SK-N-SH treated with all-trans-retinoic acid at 6 μM for 48 hours (cell line): Measurements from ENCODE around the gene TECR.
A peak's percentile ranks its signal among the peaks of the same experiment; 100 is the strongest.

Experiments
- ATAC-seq: fragments of 200-7000 bp; cut with Tn5 transposase; 3 replicates; pipeline ENCODE4 v1.9.1; 2020; ENCODE audit warnings: mild to moderate bottlenecking, moderate library complexity
- ARNTL ChIP-seq: fragments of 450-650 bp; formaldehyde crosslinking; IDR thresholded peaks from 2 replicates; pipeline ENCODE4 v1.5.0; 2020; ENCODE audit warnings: low read depth, mild to moderate bottlenecking, moderate library complexity, borderline replicate concordance
- BACH2 ChIP-seq: fragments of 250-450 bp; sonication (Bioruptor Pico); IDR thresholded peaks from 2 replicates; pipeline ENCODE4 v1.9.0; 2021; ENCODE audit warnings: mild to moderate bottlenecking, borderline replicate concordance
- CREB5 ChIP-seq: fragments of 250-450 bp; sonication (Bioruptor Pico); IDR thresholded peaks from 2 replicates; pipeline ENCODE4 v1.5.1; 2020; ENCODE audit warnings: low read depth, mild to moderate bottlenecking, moderate library complexity
- CSDC2 ChIP-seq: fragments of 250-450 bp; sonication (Bioruptor Pico); IDR thresholded peaks from 2 replicates; pipeline ENCODE4 v1.5.0; 2020; ENCODE audit warnings: mild to moderate bottlenecking, moderate library complexity
- ESRRG ChIP-seq: fragments of 250-450 bp; sonication (Bioruptor Pico); IDR thresholded peaks from 2 replicates; pipeline ENCODE4 v1.6.1; 2021; ENCODE audit warnings: mild to moderate bottlenecking
- GLIS3 ChIP-seq: fragments of 250-450 bp; sonication (Bioruptor Pico); IDR thresholded peaks from 2 replicates; pipeline ENCODE4 v1.5.0; 2020; ENCODE audit warnings: mild to moderate bottlenecking, moderate library complexity
- ISL1 ChIP-seq: fragments of 250-450 bp; sonication (Bioruptor Pico); IDR thresholded peaks from 2 replicates; pipeline ENCODE4 v2.1.2; 2022; ENCODE audit warnings: mild to moderate bottlenecking, moderate library complexity
- OSR1 ChIP-seq: fragments of 250-450 bp; sonication (Bioruptor Pico); IDR thresholded peaks from 2 replicates; pipeline ENCODE4 v1.8.0; 2022; ENCODE audit warnings: moderate library complexity, mild to moderate bottlenecking, inconsistent platforms
- PATZ1 ChIP-seq: fragments of 250-450 bp; sonication (Bioruptor Pico); IDR thresholded peaks from 2 replicates; pipeline ENCODE4 v1.8.0; 2020; ENCODE audit warnings: mild to moderate bottlenecking, moderate library complexity, borderline replicate concordance
- POU6F1 ChIP-seq: fragments of 250-450 bp; sonication (Bioruptor Pico); IDR thresholded peaks from 2 replicates; pipeline ENCODE4 v1.8.0; 2021; ENCODE audit warnings: low read depth, mild to moderate bottlenecking, moderate library complexity, borderline replicate concordance
- PPARA ChIP-seq: fragments of 250-450 bp; sonication (Bioruptor Pico); IDR thresholded peaks from 2 replicates; pipeline ENCODE4 v1.5.0; 2020; ENCODE audit warnings: mild to moderate bottlenecking, borderline replicate concordance
- RARB ChIP-seq: fragments of 250-450 bp; sonication (Bioruptor Pico); IDR thresholded peaks from 2 replicates; pipeline ENCODE4 v1.8.0; 2021; ENCODE audit warnings: mild to moderate bottlenecking, moderate library complexity
- SNAI2 ChIP-seq: fragments of 250-450 bp; sonication (Bioruptor Pico); IDR thresholded peaks from 2 replicates; pipeline ENCODE4 v1.5.0; 2020; ENCODE audit warnings: mild to moderate bottlenecking, moderate library complexity
- TCF4 ChIP-seq: fragments of 250-450 bp; sonication (Bioruptor Pico); IDR thresholded peaks from 2 replicates; pipeline ENCODE4 v1.8.0; 2021; ENCODE audit warnings: mild to moderate bottlenecking, moderate library complexity, borderline replicate concordance
- TOX ChIP-seq: fragments of 250-450 bp; sonication (Bioruptor Pico); IDR thresholded peaks from 2 replicates; pipeline ENCODE4 v1.8.0; 2021; ENCODE audit warnings: mild to moderate bottlenecking, moderate library complexity, borderline replicate concordance
- ZC3H10 ChIP-seq: fragments of 250-450 bp; sonication (Bioruptor Pico); IDR thresholded peaks from 2 replicates; pipeline ENCODE4 v1.5.1; 2021; ENCODE audit warnings: mild to moderate bottlenecking, moderate library complexity
- ZFP3 ChIP-seq: fragments of 250-450 bp; sonication (Bioruptor Pico); IDR thresholded peaks from 2 replicates; pipeline ENCODE4 v1.5.0; 2020; ENCODE audit warnings: mild to moderate bottlenecking, moderate library complexity
- ZFP30 ChIP-seq: fragments of 450-650 bp; formaldehyde crosslinking; IDR thresholded peaks from 2 replicates; pipeline ENCODE4 v1.5.0; 2022; ENCODE audit warnings: mild to moderate bottlenecking, moderate library complexity
- ZNF565 ChIP-seq: fragments of 450-650 bp; formaldehyde crosslinking; conservative IDR thresholded peaks from 2 replicates; pipeline ENCODE4 v1.5.0; 2020; ENCODE audit warnings: low read depth, mild to moderate bottlenecking, moderate library complexity
- ZNF70 ChIP-seq: fragments of 450-650 bp; formaldehyde crosslinking; IDR thresholded peaks from 2 replicates; pipeline ENCODE4 v1.5.0; 2020; ENCODE audit warnings: mild to moderate bottlenecking, moderate library complexity

The TECR gene

GRCh38 chr19:14510311-14511228 is 18.8 kb upstream of the TECR start:
- TF ChIP-seq ZFP30 = no peak
- TF ChIP-seq ISL1 = no peak
- no peak for TF ChIP-seq POU6F1
- no peak for TF ChIP-seq ZNF70 (CRISPR knock-in tag)
- no peak for TF ChIP-seq TCF4 (CRISPR knock-in tag)
- TF ChIP-seq ESRRG (CRISPR knock-in tag) = no peak
- no peak for TF ChIP-seq GLIS3 (CRISPR knock-in tag)
- no peak for TF ChIP-seq ARNTL
- TF ChIP-seq PATZ1 = no peak
- TF ChIP-seq CSDC2 = no peak
- no peak for TF ChIP-seq RARB (CRISPR knock-in tag)
- no peak for TF ChIP-seq ZC3H10 (CRISPR knock-in tag)
- TF ChIP-seq TOX (CRISPR knock-in tag) = no peak
- no peak for TF ChIP-seq CREB5
- TF ChIP-seq PPARA = no peak
- TF ChIP-seq OSR1 (CRISPR knock-in tag) = no peak
- no peak for TF ChIP-seq ZFP3 (CRISPR knock-in tag)
- TF ChIP-seq ZNF565 (CRISPR knock-in tag) = no peak
- TF ChIP-seq, all 23 proteins: peak for 0
- ATAC-seq = peak; percentile 42

- TF ChIP-seq RARB (CRISPR knock-in tag) = no peak
Measured at GRCh38 chr19:14511229-14511593, 18.2 kb upstream of the TECR start.

GRCh38 chr19:14512406-14512961 is 16.9 kb upstream of the TECR start:
- no peak for TF ChIP-seq ARNTL
- no peak for TF ChIP-seq POU6F1
- no peak for TF ChIP-seq BACH2 (CRISPR knock-in tag)
- TF ChIP-seq TOX (CRISPR knock-in tag) = no peak
- TF ChIP-seq ZC3H10 (CRISPR knock-in tag) = no peak
- TF ChIP-seq, all 23 proteins: peak for 0
- no peak for ATAC-seq

More at GRCh38 chr19:14511229-14511593, 18.2 kb upstream of the TECR start:
- no peak; the same call in 2 of the 3 replicates for ATAC-seq

GRCh38 chr19:14514215-14514863 is 15.1 kb upstream of the TECR start:
- ATAC-seq = no peak
- TF ChIP-seq POU6F1 (no peak), ZNF70 (CRISPR knock-in tag) (no peak), ZNF565 (CRISPR knock-in tag) (no peak), BACH2 (CRISPR knock-in tag) (no peak), PPARA (no peak), ZFP30 (no peak), SNAI2 (no peak), PATZ1 (no peak), ISL1 (no peak), CREB5 (no peak)
